Effector memory CD8-positive, alpha-beta T cell (primary cell): Measurements from ENCODE around the gene STPG3.
A peak's percentile ranks its signal among the peaks of the same experiment; 100 is the strongest.

Source experiments
- ATAC-seq: fragments of 150-1000 bp; cut with Tn5 transposase; replicated peaks from 2 replicates; pipeline ENCODE4 v1.10.0; 2021; ENCODE audit warnings: mild to moderate bottlenecking, moderate library complexity
- DNase-seq, 3 experiments: peaks; one replicate each; pipeline ENCODE4 v3.0.0; 2021
- H3K27ac Mint-ChIP-seq, 2 donors: one replicate each; pipeline ENCODE4 v1.8.0; 2022; ENCODE audit warnings: mild to moderate bottlenecking in 2 of 2, mixed read lengths in 2 of 2, moderate library complexity in 2 of 2
- H3K27me3 Mint-ChIP-seq, 2 donors: one replicate each; pipeline ENCODE4 v1.8.0; 2022; ENCODE audit warnings: mixed read lengths in 2 of 2
- H3K36me3 Mint-ChIP-seq: one replicate; pipeline ENCODE4 v1.8.0; 2022; ENCODE audit warnings: mild to moderate bottlenecking, moderate library complexity, mixed read lengths; ENCODE audit not compliant: insufficient read depth
- H3K4me1 Mint-ChIP-seq, 2 donors: one replicate each; pipeline ENCODE4 v1.8.0; 2022; ENCODE audit warnings: low read depth in 2 of 2, mixed read lengths in 2 of 2
- H3K4me3 Mint-ChIP-seq, 2 donors: one replicate each; pipeline ENCODE4 v1.8.0; 2022; ENCODE audit warnings: mild to moderate bottlenecking in 2 of 2, mixed read lengths in 2 of 2, moderate library complexity in 2 of 2
- H3K9me3 Mint-ChIP-seq, 2 donors: one replicate each; pipeline ENCODE4 v1.8.0; 2022; ENCODE audit warnings: mixed read lengths in 2 of 2

Gene STPG3

GRCh38 chr9:137266162-137266527, 15.1 kb downstream of the STPG3 start:
- DNase-seq (no peak), ATAC-seq (no peak)
- Mint-ChIP-seq H3K36me3 (peaks cover 42% of the 10 kb centered on the region), H3K27me3 (no peaks in the 10 kb centered on the region), H3K4me1 (peaks cover 7 to 8% of the 10 kb centered on the region in 2 donors), H3K27ac (no peak overlapping the region), H3K9me3 (no peaks in the 10 kb centered on the region), H3K4me3 (no peak overlapping the region)

- H3K36me3 Mint-ChIP-seq, result peaks cover 39% of the 10 kb centered on the region
- ATAC-seq (no peak), DNase-seq (no peak)
- no peaks in the 10 kb centered on the region for H3K9me3 Mint-ChIP-seq
- no peaks in the 10 kb centered on the region for H3K27me3 Mint-ChIP-seq
- no peak overlapping the region for H3K4me3 Mint-ChIP-seq
- H3K4me1 Mint-ChIP-seq, result peaks cover 10 to 11% of the 10 kb centered on the region in 2 donors
- no peak overlapping the region for H3K27ac Mint-ChIP-seq
These were observed 15.7 kb downstream of the STPG3 start for GRCh38 chr9:137266585-137267453.

GRCh38 chr9:137267933-137268355, 16.9 kb downstream of the STPG3 start:
- H3K36me3 Mint-ChIP-seq, result peaks cover 39% of the 10 kb centered on the region
- H3K9me3 Mint-ChIP-seq, result no peaks in the 10 kb centered on the region
- no peak overlapping the region for H3K4me3 Mint-ChIP-seq
- ATAC-seq (no peak), DNase-seq (no peak)
- peaks cover 9 to 11% of the 10 kb centered on the region in 2 donors for H3K4me1 Mint-ChIP-seq
- no peaks in the 10 kb centered on the region for H3K27me3 Mint-ChIP-seq
- no peak overlapping the region for H3K27ac Mint-ChIP-seq

DNA sequence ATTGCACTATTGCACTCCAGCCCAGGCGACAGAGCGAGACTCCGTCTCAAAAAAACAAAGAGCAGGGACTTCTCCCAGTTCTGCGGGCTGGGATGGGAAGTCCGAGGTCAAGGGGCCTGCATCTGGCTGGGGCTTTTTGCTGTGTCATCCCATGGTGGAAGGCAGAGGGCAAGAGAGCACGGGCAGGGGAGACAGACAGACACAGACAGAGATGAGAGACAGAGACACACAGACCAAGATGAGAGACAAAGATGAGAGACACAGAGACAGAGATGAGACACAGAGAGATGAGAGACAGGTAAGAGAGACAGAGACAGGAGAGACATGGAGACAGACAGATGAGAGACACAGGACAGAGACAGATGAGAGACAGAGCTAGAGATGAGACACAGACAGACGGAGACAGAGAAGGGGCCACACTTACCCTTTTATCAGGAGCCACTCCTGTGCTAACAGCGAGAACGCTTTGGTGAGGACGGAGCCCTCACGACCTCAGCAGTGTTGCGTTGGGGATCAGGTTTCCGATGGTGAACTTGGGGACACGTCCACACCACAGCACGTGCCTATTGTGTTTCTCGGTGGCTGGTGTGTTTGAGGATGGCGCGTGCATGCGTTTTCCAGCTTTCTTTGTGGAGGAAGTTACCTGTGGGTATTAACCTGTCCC, 17.6 kb downstream of the STPG3 start:
- no peaks in the 10 kb centered on the region for H3K27me3 Mint-ChIP-seq
- no peak for DNase-seq
- H3K27ac Mint-ChIP-seq, result no peak overlapping the region
- no peak overlapping the region for H3K4me3 Mint-ChIP-seq
- no peaks in the 10 kb centered on the region for H3K9me3 Mint-ChIP-seq
- no peak for ATAC-seq
- H3K36me3 Mint-ChIP-seq, result peaks cover 39% of the 10 kb centered on the region
- H3K4me1 Mint-ChIP-seq, result peaks cover 9 to 11% of the 10 kb centered on the region in 2 donors

DNA sequence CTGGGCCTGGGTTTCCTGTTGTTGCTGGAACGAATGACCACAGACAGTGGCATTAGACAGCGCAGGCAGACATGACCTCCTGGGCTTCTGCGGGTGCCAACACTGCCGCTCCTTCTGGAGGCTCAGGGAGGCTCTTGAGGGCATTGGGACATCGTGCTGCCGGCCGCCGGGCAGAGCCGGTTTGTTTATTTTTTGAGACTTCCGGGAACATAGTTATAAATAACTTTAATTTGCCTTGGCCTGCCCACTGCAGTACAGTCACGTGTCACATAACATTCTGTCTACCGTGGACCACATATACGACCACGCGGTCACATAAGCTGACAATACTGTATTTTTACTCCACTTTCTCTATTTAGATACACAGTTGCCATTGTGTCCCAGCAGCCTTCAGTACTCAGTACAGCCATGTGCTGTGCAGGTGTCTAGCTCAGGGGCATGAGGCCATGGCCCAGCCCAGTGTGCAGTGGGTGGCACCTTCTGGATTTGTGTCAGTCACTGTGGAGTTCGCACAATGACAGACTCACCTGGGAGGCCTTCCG, 18.2 kb downstream of the STPG3 start:
- ATAC-seq, result no peak
- Mint-ChIP-seq H3K4me3 (no peak overlapping the region), H3K36me3 (peaks cover 36% of the 10 kb centered on the region), H3K27me3 (no peaks in the 10 kb centered on the region), H3K4me1 (peaks cover 9 to 11% of the 10 kb centered on the region in 2 donors), H3K27ac (no peak overlapping the region), H3K9me3 (no peaks in the 10 kb centered on the region)
- no peak for DNase-seq

- no peaks in the 10 kb centered on the region for H3K27me3 Mint-ChIP-seq
- H3K9me3 Mint-ChIP-seq, result no peaks in the 10 kb centered on the region
- H3K36me3 Mint-ChIP-seq, result peaks cover 25% of the 10 kb centered on the region
- DNase-seq (no peak), ATAC-seq (peak; percentile 72)
- peaks cover 16 to 18% of the 10 kb centered on the region in 2 donors for H3K4me1 Mint-ChIP-seq
- peak overlapping the region in 1 of 2 donors; percentile 12 for H3K4me3 Mint-ChIP-seq
- peak overlapping the region in 1 of 2 donors; percentile 44 for H3K27ac Mint-ChIP-seq
These were observed 20.0 kb downstream of the STPG3 start for GRCh38 chr9:137270929-137271695.

DNA sequence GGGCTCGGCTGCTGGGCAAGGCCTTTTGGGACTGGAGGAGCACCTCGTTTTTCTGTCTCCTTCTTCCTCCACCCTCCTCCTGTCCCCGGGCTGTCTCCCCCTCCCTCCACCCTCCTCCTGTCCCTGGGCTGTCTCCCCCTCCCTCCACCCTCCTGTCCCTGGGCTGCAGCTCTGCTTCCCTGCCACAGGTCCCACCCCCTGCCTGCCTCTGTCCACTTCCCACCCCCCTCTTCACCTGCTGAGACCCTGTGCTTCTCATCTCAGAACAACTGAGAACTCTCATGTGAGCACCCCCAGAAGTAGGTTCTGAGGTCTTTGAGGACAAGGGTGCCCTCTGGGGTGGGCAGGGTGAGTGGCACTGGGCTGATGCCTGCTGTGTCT, 20.6 kb downstream of the STPG3 start:
- H3K27me3 Mint-ChIP-seq, result no peaks in the 10 kb centered on the region
- peaks cover 25% of the 10 kb centered on the region for H3K36me3 Mint-ChIP-seq
- H3K9me3 Mint-ChIP-seq, result no peaks in the 10 kb centered on the region
- H3K4me1 Mint-ChIP-seq, result peaks cover 18 to 19% of the 10 kb centered on the region in 2 donors
- DNase-seq, result no peak
- peak overlapping the region in 1 of 2 donors; percentile 44 for H3K27ac Mint-ChIP-seq
- ATAC-seq, result no peak
- peak overlapping the region in 1 of 2 donors; percentile 12 for H3K4me3 Mint-ChIP-seq

DNA sequence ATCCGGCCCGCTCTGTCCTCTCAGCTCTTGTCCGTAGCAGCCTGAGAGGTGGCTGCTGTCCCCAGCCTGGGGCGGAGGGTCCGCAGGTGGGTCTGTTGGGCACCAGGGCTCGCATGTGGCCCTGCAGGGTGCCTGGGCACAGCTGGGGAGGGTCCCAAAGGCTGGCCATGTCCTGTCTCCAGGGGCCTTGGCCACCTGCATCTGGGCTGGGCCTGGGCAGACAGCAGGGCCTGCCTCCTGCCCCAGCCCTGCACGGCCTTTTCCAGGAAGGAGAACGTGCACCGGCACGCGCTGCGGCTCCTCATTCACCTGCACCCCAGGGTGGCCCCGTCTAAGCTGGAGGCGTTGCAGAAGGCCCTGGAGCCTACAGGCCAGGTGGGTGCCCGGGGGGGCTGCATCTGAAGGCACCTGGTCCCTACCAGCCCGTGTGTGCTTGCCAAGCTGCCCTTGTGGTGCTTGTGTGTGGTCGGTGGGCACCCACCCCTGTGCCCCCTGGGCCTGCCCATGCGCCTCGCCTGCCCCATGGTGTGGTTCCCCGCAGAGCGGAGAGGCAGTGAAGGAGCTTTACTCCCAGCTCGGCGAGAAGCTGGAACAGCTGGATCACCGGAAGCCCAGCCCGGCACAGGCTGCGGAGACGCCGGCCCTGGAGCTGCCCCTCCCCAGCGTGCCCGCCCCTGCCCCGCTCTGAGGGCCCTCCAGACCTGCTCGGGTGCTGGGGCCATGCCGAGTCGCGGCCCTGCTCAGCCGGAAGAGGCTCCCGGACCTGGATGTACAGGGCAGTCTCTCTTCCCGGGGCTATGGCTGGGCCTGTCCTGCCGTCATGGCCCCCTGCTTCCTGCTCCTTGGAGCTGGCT, 21.4 kb downstream of the STPG3 start:
- H3K27ac Mint-ChIP-seq, result no peak overlapping the region
- peaks cover 22% of the 10 kb centered on the region for H3K36me3 Mint-ChIP-seq
- H3K9me3 Mint-ChIP-seq, result no peaks in the 10 kb centered on the region
- no peaks in the 10 kb centered on the region for H3K27me3 Mint-ChIP-seq
- H3K4me3 Mint-ChIP-seq, result no peak overlapping the region
- no peak for ATAC-seq
- no peak for DNase-seq
- H3K4me1 Mint-ChIP-seq, result peaks cover 23% of the 10 kb centered on the region in 2 donors

- ATAC-seq (no peak), DNase-seq (no peak)
- Mint-ChIP-seq H3K27ac (no peak overlapping the region), H3K9me3 (no peaks in the 10 kb centered on the region), H3K36me3 (peaks cover 16% of the 10 kb centered on the region), H3K27me3 (no peaks in the 10 kb centered on the region), H3K4me3 (no peak overlapping the region), H3K4me1 (peaks cover 23 to 26% of the 10 kb centered on the region in 2 donors)
These were observed 22.0 kb downstream of the STPG3 start for GRCh38 chr9:137273095-137273490.

- Mint-ChIP-seq H3K27me3 (no peaks in the 10 kb centered on the region), H3K9me3 (no peaks in the 10 kb centered on the region), H3K36me3 (peaks cover 14% of the 10 kb centered on the region), H3K4me1 (peaks cover 19 to 26% of the 10 kb centered on the region in 2 donors), H3K4me3 (no peak overlapping the region), H3K27ac (peak overlapping the region in 1 of 2 donors; percentile 38)
- no peak for ATAC-seq
- DNase-seq, result no peak
These were observed 22.7 kb downstream of the STPG3 start for GRCh38 chr9:137273611-137274320.

- H3K9me3 Mint-ChIP-seq, result no peaks in the 10 kb centered on the region
- peak overlapping the region in 1 of 2 donors; percentile 9 for H3K27ac Mint-ChIP-seq
- H3K27me3 Mint-ChIP-seq, result no peaks in the 10 kb centered on the region
- peaks cover 18 to 21% of the 10 kb centered on the region in 2 donors for H3K4me1 Mint-ChIP-seq
- no peak for ATAC-seq
- no peak for DNase-seq
- peak overlapping the region in 1 of 2 donors; percentile 28 for H3K4me3 Mint-ChIP-seq
- H3K36me3 Mint-ChIP-seq, result peaks cover 7% of the 10 kb centered on the region
These were observed 24.1 kb downstream of the STPG3 start for GRCh38 chr9:137275203-137275587.
